CD14-positive monocyte (primary cell): ENCODE measurements around the gene FBXO7. TPM values are rescaled to one million over a fixed set of nuclear protein-coding genes. Genes with fewer than 3 reads are reported as not detected.

ENCODE experiments used
- DNase-seq, 3 donors: peaks; one replicate each; pipeline ENCODE4 v3.0.0-alpha.2; 2011 to 2022
- H2AFZ ChIP-seq: 2 replicates; pipeline ENCODE4 v1.6.0; 2012; ENCODE audit warnings: mild to moderate bottlenecking, low read depth, low read length, inconsistent platforms; ENCODE audit not compliant: insufficient read depth, poor library complexity, severe bottlenecking
- H3K27ac ChIP-seq, 2 donors: 1 replicate in 1 of 2; 2 replicates in 1 of 2; pipeline ENCODE4 v1.5.1; 2012 to 2013; ENCODE audit warnings: low read length in 2 of 2, control low read depth in 1 of 2, inconsistent platforms in 1 of 2, low read depth in 1 of 2, mild to moderate bottlenecking in 1 of 2
- H3K27me3 ChIP-seq, 2 donors: one replicate each; pipeline versions ENCODE4 v1.6.0 to v1.6.1; 2011 to 2013; ENCODE audit warnings: low read length in 2 of 2; ENCODE audit not compliant: control insufficient read depth in 2 of 2, insufficient read depth in 2 of 2
- H3K36me3 ChIP-seq, 2 donors: replicated peaks in 1 of 2; 1 replicate in 1 of 2; 2 replicates in 1 of 2; pipeline versions ENCODE4 v1.5.1 to v1.6.1; 2012 to 2013; ENCODE audit warnings: low read length in 2 of 2, control low read depth in 1 of 2, inconsistent platforms in 1 of 2, mild to moderate bottlenecking in 1 of 2; ENCODE audit not compliant: insufficient read depth in 2 of 2, control insufficient read depth in 1 of 2
- H3K4me1 ChIP-seq, 2 donors: 1 replicate in 1 of 2; 2 replicates in 1 of 2; pipeline versions ENCODE4 v1.5.1 to v1.6.1; 2012 to 2013; ENCODE audit warnings: low read length in 2 of 2, control low read depth in 1 of 2, inconsistent platforms in 1 of 2, mild to moderate bottlenecking in 1 of 2, moderate library complexity in 1 of 2; ENCODE audit not compliant: insufficient read depth in 2 of 2, control insufficient read depth in 1 of 2
- H3K4me2 ChIP-seq: replicated peaks from 2 replicates; pipeline ENCODE3; 2012; ENCODE audit warnings: low read length, moderate library complexity, mild to moderate bottlenecking; ENCODE audit not compliant: poor library complexity, severe bottlenecking; ENCODE audit errors: extremely low read depth
- H3K4me3 ChIP-seq, 3 experiments: fragments of 200-600 bp in 1 of 3; sonication (generic) in 1 of 3; replicated peaks in 1 of 3; 1 replicate in 2 of 3; 2 replicates in 1 of 3; pipeline ENCODE4 v1.5.1; 2011 to 2013; ENCODE audit warnings: low read length in 3 of 3, mild to moderate bottlenecking in 3 of 3, control low read depth in 2 of 3, low read depth in 2 of 3, inconsistent platforms in 1 of 3, moderate library complexity in 1 of 3
- H3K79me2 ChIP-seq: 2 replicates; pipeline ENCODE4 v1.6.0; 2012; ENCODE audit warnings: mild to moderate bottlenecking, control low read depth, inconsistent platforms, low read length, moderate library complexity; ENCODE audit not compliant: insufficient read depth
- H3K9ac ChIP-seq: 2 replicates; pipeline ENCODE4 v1.6.0; 2017; ENCODE audit warnings: low read length, mild to moderate bottlenecking; ENCODE audit not compliant: insufficient read depth, poor library complexity, severe bottlenecking
- H3K9me3 ChIP-seq, 2 donors: replicated peaks in 1 of 2; 1 replicate in 1 of 2; 2 replicates in 1 of 2; pipeline versions ENCODE4 v1.5.1 to v1.6.1; 2012 to 2013; ENCODE audit warnings: low read length in 2 of 2, control low read depth in 1 of 2; ENCODE audit not compliant: control insufficient read depth in 1 of 2, insufficient read depth in 1 of 2
- H4K20me1 ChIP-seq: 2 replicates; pipeline ENCODE4 v1.6.0; 2012; ENCODE audit warnings: mild to moderate bottlenecking, low read length, control low read depth, moderate library complexity; ENCODE audit not compliant: insufficient read depth
- H3K27ac Mint-ChIP-seq, 7 donors: one replicate each; pipeline ENCODE4 v1.8.0; 2020; ENCODE audit warnings: mild to moderate bottlenecking in 7 of 7, mixed read lengths in 7 of 7, moderate library complexity in 6 of 7, inconsistent platforms in 2 of 7
- H3K27me3 Mint-ChIP-seq, 3 donors: one replicate each; pipeline ENCODE4 v1.8.0; 2021 to 2022; ENCODE audit warnings: low read depth in 3 of 3, mild to moderate bottlenecking in 3 of 3, mixed read lengths in 3 of 3, moderate library complexity in 3 of 3, inconsistent platforms in 1 of 3
- H3K36me3 Mint-ChIP-seq, 2 donors: one replicate each; pipeline ENCODE4 v1.8.0; 2020; ENCODE audit warnings: mixed read lengths in 2 of 2, inconsistent platforms in 1 of 2, mild to moderate bottlenecking in 1 of 2
- H3K4me1 Mint-ChIP-seq: one replicate; pipeline ENCODE4 v1.8.0; 2020; ENCODE audit warnings: mild to moderate bottlenecking, mixed read lengths
- H3K4me3 Mint-ChIP-seq, 2 donors: one replicate each; pipeline ENCODE4 v1.8.0; 2020; ENCODE audit warnings: mild to moderate bottlenecking in 2 of 2, mixed read lengths in 2 of 2, moderate library complexity in 1 of 2
- H3K9me3 Mint-ChIP-seq, 7 donors: one replicate each; pipeline ENCODE4 v1.8.0; 2020 to 2022; ENCODE audit warnings: mixed read lengths in 7 of 7, mild to moderate bottlenecking in 6 of 7, moderate library complexity in 6 of 7, inconsistent platforms in 2 of 7
- CTCF ChIP-seq: fragments of 200-600 bp; IDR thresholded peaks from one replicate; pipeline ENCODE4 v1.8.0; 2022; ENCODE audit warnings: antibody characterized with exemption, mild to moderate bottlenecking
- WGBS: methylation state at CpG from one replicate; pipeline ENCODE4 v1.1.5; 2013; ENCODE audit warnings: missing lambda C conversion rate; ENCODE audit not compliant: insufficient coverage; 5-methylcytosine and 5-hydroxymethylcytosine counted together
- intact Hi-C, 2 donors: fragments of 100-400 bp; cut with micrococcal nuclease; formaldehyde crosslinking; loops; one replicate each; pipeline versions ENCODE4 v1.15.0 to v1.15.1; 2023
- polyA plus RNA-seq, 3 donors: library from polyadenylated mRNA; depleted of rRNA in 1 of 3; unstranded in 2 of 3; stranded (reverse) in 1 of 3; fragments of 300-500 nt in 2 of 3; fragments of >200 nt in 1 of 3; fragmentation: Illumina TruSeq in 2 of 3; gene quantifications; 1 replicate in 2 of 3; 2 replicates in 1 of 3; pipeline ENCODE4 v1.2.3, GENCODE V29; 2012 to 2021

The FBXO7 gene
- polyA plus RNA-seq, 3 donors: 56.7 to 116 (median 103) TPM

GRCh38 chr22:32446321-32446720, 28.3 kb upstream of the FBXO7 start:
- H3K36me3 Mint-ChIP-seq: no peaks in the 10 kb centered on the region
- peak in 1 of 3 donors; percentile 7 for DNase-seq
- no peak overlapping the region for H3K27ac ChIP-seq
- peaks cover 1% of the 10 kb centered on the region for H3K4me1 Mint-ChIP-seq
- H3K4me2 ChIP-seq: no peak overlapping the region
- no CpG with 5 or more reads among the region's 1 CpG for WGBS
- H3K27me3 ChIP-seq: peaks cover 0 to 2% of the 10 kb centered on the region in 2 donors
- H2AFZ ChIP-seq: no peak overlapping the region
- H3K4me3 ChIP-seq: no peak overlapping the region
- no peaks in the 10 kb centered on the region for H3K79me2 ChIP-seq
- H3K9ac ChIP-seq: no peak overlapping the region
- H3K4me1 ChIP-seq: no peaks in the 10 kb centered on the region
- no peaks in the 10 kb centered on the region for H3K9me3 ChIP-seq
- H4K20me1 ChIP-seq: no peaks in the 10 kb centered on the region
- H3K27ac Mint-ChIP-seq: no peak overlapping the region
- H3K27me3 Mint-ChIP-seq: peaks cover 0 to 15% (median 5%) of the 10 kb centered on the region in 3 donors
- intact Hi-C loops: no loop called here
- H3K4me3 Mint-ChIP-seq: no peak overlapping the region
- no peak for TF ChIP-seq CTCF
- no peaks in the 10 kb centered on the region for H3K36me3 ChIP-seq
- no peaks in the 10 kb centered on the region for H3K9me3 Mint-ChIP-seq

GRCh38 chr22:32448980-32449379, 25.6 kb upstream of the FBXO7 start:
- Histone ChIP-seq H3K36me3 (no peaks in the 10 kb centered on the region), H3K27me3 (peaks cover 5 to 7% of the 10 kb centered on the region in 2 donors), H3K27ac (no peak overlapping the region), H3K9me3 (no peaks in the 10 kb centered on the region), H3K4me1 (no peaks in the 10 kb centered on the region), H3K4me2 (no peak overlapping the region), H3K79me2 (no peaks in the 10 kb centered on the region), H4K20me1 (no peaks in the 10 kb centered on the region), H3K4me3 (no peak overlapping the region), H3K9ac (no peak overlapping the region), H2AFZ (no peak overlapping the region)
- intact Hi-C loops: no loop called here
- no peak for TF ChIP-seq CTCF
- Mint-ChIP-seq H3K4me1 (peaks cover 1% of the 10 kb centered on the region), H3K27ac (no peak overlapping the region), H3K9me3 (no peaks in the 10 kb centered on the region), H3K4me3 (no peak overlapping the region), H3K36me3 (no peaks in the 10 kb centered on the region), H3K27me3 (peaks cover 2 to 31% (median 7%) of the 10 kb centered on the region in 3 donors)
- no peak for DNase-seq
- WGBS: no CpG with 5 or more reads among the region's 4 CpGs
